ENCODE results near the gene OR2L2.
"Not testable (repeated sequence)": the region's sequence is repeated elsewhere in the genome, so short reads cannot be mapped to it uniquely, and the experiment has no call there.

OR2L2 gene

GRCh38 chr1:248047008-248047407 is 17.1 kb downstream of the OR2L2 start:
- Histone ChIP-seq H3K9ac (ENCODE audit: low read length in 5 of 5) (no peak overlapping the region), H3K36me3 (ENCODE audit: control insufficient read depth in 5 of 5, insufficient read depth in 5 of 5, low read length in 5 of 5) (no peaks in the 10 kb centered on the region), H3K4me3 (ENCODE audit: low read depth in 1 of 5, low read length in 5 of 5) (no peak overlapping the region), H3K4me1 (ENCODE audit: control insufficient read depth in 5 of 5, insufficient read depth in 5 of 5, low read length in 5 of 5) (no peaks in the 10 kb centered on the region), H3K27me3 (ENCODE audit: control insufficient read depth in 5 of 5, insufficient read depth in 4 of 5, low read length in 5 of 5) (no peaks in the 10 kb centered on the region), H3K9me3 (ENCODE audit: control insufficient read depth in 5 of 5, low read length in 5 of 5) (no peaks in the 10 kb centered on the region), H3K27ac (ENCODE audit: low read depth, low read length) (no peak overlapping the region)

- Histone ChIP-seq H3K4me3 (ENCODE audit: low read depth in 1 of 5, low read length in 5 of 5) (no peak overlapping the region), H3K9ac (ENCODE audit: low read length in 5 of 5) (no peak overlapping the region), H3K9me3 (ENCODE audit: control insufficient read depth in 5 of 5, low read length in 5 of 5) (peaks cover 0 to 4% (median 0%) of the 10 kb centered on the region in 5 donors), H3K4me1 (ENCODE audit: control insufficient read depth in 5 of 5, insufficient read depth in 5 of 5, low read length in 5 of 5) (no peaks in the 10 kb centered on the region), H3K27me3 (ENCODE audit: control insufficient read depth in 5 of 5, insufficient read depth in 4 of 5, low read length in 5 of 5) (no peaks in the 10 kb centered on the region), H3K36me3 (ENCODE audit: control insufficient read depth in 5 of 5, insufficient read depth in 5 of 5, low read length in 5 of 5) (no peaks in the 10 kb centered on the region), H3K27ac (ENCODE audit: low read depth, low read length) (no peak overlapping the region)
These were observed 24.8 kb downstream of the OR2L2 start for GRCh38 chr1:248054671-248055070.

GRCh38 chr1:248055261-248055660 is 25.4 kb downstream of the OR2L2 start:
- Histone ChIP-seq H3K9ac (ENCODE audit: low read length in 5 of 5) (no peak overlapping the region), H3K27me3 (ENCODE audit: control insufficient read depth in 5 of 5, insufficient read depth in 4 of 5, low read length in 5 of 5) (no peaks in the 10 kb centered on the region), H3K36me3 (ENCODE audit: control insufficient read depth in 5 of 5, insufficient read depth in 5 of 5, low read length in 5 of 5) (no peaks in the 10 kb centered on the region), H3K4me3 (ENCODE audit: low read depth in 1 of 5, low read length in 5 of 5) (no peak overlapping the region), H3K27ac (ENCODE audit: low read depth, low read length) (no peak overlapping the region), H3K4me1 (ENCODE audit: control insufficient read depth in 5 of 5, insufficient read depth in 5 of 5, low read length in 5 of 5) (no peaks in the 10 kb centered on the region), H3K9me3 (ENCODE audit: control insufficient read depth in 5 of 5, low read length in 5 of 5) (peaks cover 0 to 4% (median 0%) of the 10 kb centered on the region in 5 donors)

GRCh38 chr1:248065071-248065470 is 35.2 kb downstream of the OR2L2 start:
- H3K36me3 ChIP-seq (ENCODE audit: control insufficient read depth in 5 of 5, insufficient read depth in 5 of 5, low read length in 5 of 5): no peaks in the 10 kb centered on the region
- no peak overlapping the region for H3K9ac ChIP-seq (ENCODE audit: low read length in 5 of 5)
- H3K4me1 ChIP-seq (ENCODE audit: control insufficient read depth in 5 of 5, insufficient read depth in 5 of 5, low read length in 5 of 5): no peaks in the 10 kb centered on the region
- H3K4me3 ChIP-seq (ENCODE audit: low read depth in 1 of 5, low read length in 5 of 5): no peak overlapping the region
- no peak overlapping the region for H3K27ac ChIP-seq (ENCODE audit: low read depth, low read length)
- H3K9me3 ChIP-seq (ENCODE audit: control insufficient read depth in 5 of 5, low read length in 5 of 5): peaks cover 0 to 6% (median 0%) of the 10 kb centered on the region in 5 donors
- H3K27me3 ChIP-seq (ENCODE audit: control insufficient read depth in 5 of 5, insufficient read depth in 4 of 5, low read length in 5 of 5): no peaks in the 10 kb centered on the region

GRCh38 chr1:248065604-248066003 is 35.7 kb downstream of the OR2L2 start:
- Histone ChIP-seq H3K9ac (ENCODE audit: low read length in 5 of 5) (no peak overlapping the region), H3K36me3 (ENCODE audit: control insufficient read depth in 5 of 5, insufficient read depth in 5 of 5, low read length in 5 of 5) (no peaks in the 10 kb centered on the region), H3K4me1 (ENCODE audit: control insufficient read depth in 5 of 5, insufficient read depth in 5 of 5, low read length in 5 of 5) (no peaks in the 10 kb centered on the region), H3K27me3 (ENCODE audit: control insufficient read depth in 5 of 5, insufficient read depth in 4 of 5, low read length in 5 of 5) (no peaks in the 10 kb centered on the region), H3K9me3 (ENCODE audit: control insufficient read depth in 5 of 5, low read length in 5 of 5) (peaks cover 0 to 6% (median 0%) of the 10 kb centered on the region in 5 donors), H3K27ac (ENCODE audit: low read depth, low read length) (no peak overlapping the region), H3K4me3 (ENCODE audit: low read depth in 1 of 5, low read length in 5 of 5) (no peak overlapping the region)

- not testable (repeated sequence) for H3K4me3 ChIP-seq (ENCODE audit: low read depth in 1 of 5, low read length in 5 of 5); H3K9ac ChIP-seq (ENCODE audit: low read length in 5 of 5); H3K27me3 ChIP-seq (ENCODE audit: control insufficient read depth in 5 of 5, insufficient read depth in 4 of 5, low read length in 5 of 5); H3K4me1 ChIP-seq (ENCODE audit: control insufficient read depth in 5 of 5, insufficient read depth in 5 of 5, low read length in 5 of 5); H3K36me3 ChIP-seq (ENCODE audit: control insufficient read depth in 5 of 5, insufficient read depth in 5 of 5, low read length in 5 of 5); H3K27ac ChIP-seq (ENCODE audit: low read depth, low read length); H3K9me3 ChIP-seq (ENCODE audit: control insufficient read depth in 5 of 5, low read length in 5 of 5)
These were observed 54.0 kb downstream of the OR2L2 start for GRCh38 chr1:248083864-248084263.

All from subcutaneous abdominal adipose tissue (tissue), 5 donors.